H9 (cell line): ENCODE measurements around the gene NPNT. TPM values are rescaled to one million over a fixed set of nuclear protein-coding genes. Genes with fewer than 3 reads are reported as not detected.

Source experiments
- DNase-seq: peaks from one replicate; pipeline ENCODE4 v3.0.0-alpha.2; 2017
- H2AFZ ChIP-seq: one replicate; pipeline ENCODE4 v1.6.1; 2013; ENCODE audit warnings: mild to moderate bottlenecking, low read length, control low read depth, moderate library complexity
- H2AK5ac ChIP-seq: 2 replicates; pipeline ENCODE4 v1.6.1; 2013; ENCODE audit warnings: low read length, control low read depth, mixed read lengths; ENCODE audit not compliant: insufficient read length
- H2BK120ac ChIP-seq: one replicate; pipeline ENCODE4 v1.6.1; 2013; ENCODE audit warnings: low read depth, mild to moderate bottlenecking, low read length, control low read depth, inconsistent platforms; ENCODE audit not compliant: poor library complexity, severe bottlenecking
- H2BK12ac ChIP-seq: 2 replicates; pipeline ENCODE4 v1.6.1; 2013; ENCODE audit warnings: low read length, control low read depth, mixed read lengths, low read depth; ENCODE audit not compliant: insufficient read length
- H2BK15ac ChIP-seq: 2 replicates; pipeline ENCODE4 v1.6.1; 2013; ENCODE audit warnings: low read depth, low read length, control low read depth
- H2BK20ac ChIP-seq: one replicate; pipeline ENCODE4 v1.6.1; 2013; ENCODE audit warnings: low read depth, mild to moderate bottlenecking, low read length, control low read depth, inconsistent platforms; ENCODE audit not compliant: poor library complexity, severe bottlenecking
- H2BK5ac ChIP-seq: 2 replicates; pipeline ENCODE4 v1.6.1; 2013; ENCODE audit warnings: low read length, control low read depth, mixed read lengths; ENCODE audit not compliant: insufficient read length
- H3K14ac ChIP-seq: 2 replicates; pipeline ENCODE4 v1.6.1; 2013; ENCODE audit warnings: low read length, control low read depth; ENCODE audit not compliant: insufficient read depth
- H3K18ac ChIP-seq: 2 replicates; pipeline ENCODE4 v1.6.1; 2013; ENCODE audit warnings: low read depth, mild to moderate bottlenecking, mixed read lengths, low read length, control low read depth; ENCODE audit not compliant: insufficient read length
- H3K23ac ChIP-seq: 2 replicates; pipeline ENCODE4 v1.6.1; 2013; ENCODE audit warnings: low read length, control low read depth, mixed read lengths, low read depth; ENCODE audit not compliant: insufficient read length
- H3K23me2 ChIP-seq: 2 replicates; pipeline ENCODE4 v1.6.1; 2013; ENCODE audit warnings: low read depth, mild to moderate bottlenecking, mixed read lengths, low read length, control low read depth; ENCODE audit not compliant: insufficient read length, poor library complexity, severe bottlenecking
- H3K27ac ChIP-seq: 2 replicates; pipeline ENCODE4 v1.5.1; 2013; ENCODE audit warnings: low read length, control low read depth, mixed read lengths, low read depth; ENCODE audit not compliant: insufficient read length
- H3K27me3 ChIP-seq: 2 replicates; pipeline ENCODE4 v1.6.1; 2013; ENCODE audit warnings: low read length, control low read depth, inconsistent platforms; ENCODE audit not compliant: insufficient read depth
- H3K4ac ChIP-seq: 2 replicates; pipeline ENCODE4 v1.6.1; 2013; ENCODE audit warnings: low read depth, mild to moderate bottlenecking, control low read depth, inconsistent platforms, low read length, moderate library complexity
- H3K4me1 ChIP-seq: 2 replicates; pipeline ENCODE4 v1.6.1; 2013; ENCODE audit warnings: low read length, control low read depth, inconsistent platforms; ENCODE audit not compliant: insufficient read depth
- H3K4me2 ChIP-seq: 2 replicates; pipeline ENCODE4 v1.6.1; 2013; ENCODE audit warnings: low read length, control low read depth, mixed read lengths; ENCODE audit not compliant: insufficient read length, insufficient read depth
- H3K56ac ChIP-seq: 2 replicates; pipeline ENCODE4 v1.6.1; 2013; ENCODE audit warnings: low read depth, mild to moderate bottlenecking, mixed read lengths, low read length, control low read depth; ENCODE audit not compliant: insufficient read length
- H3K79me1 ChIP-seq: 2 replicates; pipeline ENCODE4 v1.6.1; 2013; ENCODE audit warnings: low read depth, mild to moderate bottlenecking, moderate library complexity, low read length, control low read depth, inconsistent platforms; ENCODE audit not compliant: insufficient read depth, poor library complexity, severe bottlenecking
- H3K79me2 ChIP-seq: 2 replicates; pipeline ENCODE4 v1.6.1; 2013; ENCODE audit warnings: low read length, control low read depth, inconsistent platforms; ENCODE audit not compliant: insufficient read depth
- H3K9ac ChIP-seq: 2 replicates; pipeline ENCODE4 v1.6.1; 2013; ENCODE audit warnings: low read length, control low read depth, mixed read lengths; ENCODE audit not compliant: insufficient read length; ENCODE audit errors: extremely low read depth
- H3K9me3 ChIP-seq: one replicate; pipeline ENCODE4 v1.6.1; 2013; ENCODE audit warnings: low read depth, low read length, inconsistent platforms; ENCODE audit not compliant: control insufficient read depth
- H3T11ph ChIP-seq: one replicate; pipeline ENCODE4 v1.6.1; 2013; ENCODE audit warnings: mild to moderate bottlenecking, low read length, control low read depth, inconsistent platforms
- H4K20me1 ChIP-seq: one replicate; pipeline ENCODE4 v1.6.1; 2013; ENCODE audit not compliant: control insufficient read depth, insufficient read length, insufficient read depth
- H4K5ac ChIP-seq: 2 replicates; pipeline ENCODE4 v1.6.1; 2013; ENCODE audit warnings: low read depth, mild to moderate bottlenecking, mixed read lengths, low read length, control low read depth; ENCODE audit not compliant: insufficient read length
- H4K8ac ChIP-seq: replicated peaks from 2 replicates; pipeline ENCODE4 v1.6.1; 2013; ENCODE audit warnings: low read length, control low read depth, mixed read lengths, low read depth; ENCODE audit not compliant: insufficient read length
- H4K91ac ChIP-seq: 2 replicates; pipeline ENCODE4 v1.6.1; 2013; ENCODE audit warnings: low read depth, mild to moderate bottlenecking, moderate library complexity, mixed read lengths, low read length, control low read depth; ENCODE audit not compliant: insufficient read length
- H3K27ac Mint-ChIP-seq, 3 experiments: 2 replicates in 2 of 3; 3 replicates in 1 of 3; pipeline ENCODE4 v1.8.0; 2020 to 2021; ENCODE audit warnings: mixed read lengths in 3 of 3, mild to moderate bottlenecking in 1 of 3, moderate library complexity in 1 of 3
- H3K27me3 Mint-ChIP-seq: 2 replicates; pipeline ENCODE4 v1.8.0; 2021; ENCODE audit warnings: low read depth, mild to moderate bottlenecking, moderate library complexity, mixed read lengths
- H3K36me3 Mint-ChIP-seq, 3 experiments: 2 replicates in 2 of 3; 3 replicates in 1 of 3; pipeline ENCODE4 v1.8.0; 2020 to 2021; ENCODE audit warnings: low read depth in 3 of 3, mixed read lengths in 3 of 3; ENCODE audit not compliant: insufficient read depth in 1 of 3
- H3K4me1 Mint-ChIP-seq, 2 experiments: 2 replicates each; pipeline ENCODE4 v1.8.0; 2020; ENCODE audit warnings: mixed read lengths in 2 of 2
- H3K4me3 Mint-ChIP-seq, 2 experiments: 2 replicates in 1 of 2; 3 replicates in 1 of 2; pipeline ENCODE4 v1.8.0; 2020 to 2021; ENCODE audit warnings: mild to moderate bottlenecking in 2 of 2, mixed read lengths in 2 of 2, moderate library complexity in 1 of 2
- H3K9me3 Mint-ChIP-seq, 2 experiments: 2 replicates in 1 of 2; 3 replicates in 1 of 2; pipeline ENCODE4 v1.8.0; 2020; ENCODE audit warnings: mild to moderate bottlenecking in 2 of 2, mixed read lengths in 2 of 2, moderate library complexity in 1 of 2
- CTCF ChIP-seq: fragments of 200-600 bp; sonication (generic); conservative IDR thresholded peaks from 3 replicates; pipeline ENCODE4 v1.8.0; 2021; ENCODE audit warnings: antibody characterized with exemption, mild to moderate bottlenecking
- WGBS: extraction: QIAGEN DNeasy Blood & Tissue Kit; methylation state at CpG from one replicate; pipeline ENCODE4 v1.1.7; 2013; ENCODE audit warnings: missing lambda C conversion rate, low lambda C conversion rate, mixed read lengths; ENCODE audit not compliant: insufficient read length; ENCODE audit errors: extremely low coverage; 5-methylcytosine and 5-hydroxymethylcytosine counted together
- total RNA-seq: library from RNA; stranded (reverse); gene quantifications from 2 replicates; pipeline ENCODE4 v1.2.1, GENCODE V29; 2021

NPNT gene
- total RNA-seq, 1 experiment from 2014 or later: 0.37 TPM

- H3K27me3 Mint-ChIP-seq: peaks cover 87% of the 10 kb centered on the region
- H2AK5ac ChIP-seq: no peak overlapping the region
- no peak overlapping the region for H3K56ac ChIP-seq
- H3K4ac ChIP-seq: no peak overlapping the region
- TF ChIP-seq CTCF: no peak
- no peak overlapping the region for H4K5ac ChIP-seq
- H2BK12ac ChIP-seq: no peak overlapping the region
- H2AFZ ChIP-seq: no peak overlapping the region
- no peaks in the 10 kb centered on the region for H3K9me3 ChIP-seq
- H2BK15ac ChIP-seq: no peak overlapping the region
- H3K4me1 Mint-ChIP-seq: peaks cover 13 to 21% of the 10 kb centered on the region in 2 experiments
- H2BK120ac ChIP-seq: no peak overlapping the region
- no peak overlapping the region for H3K18ac ChIP-seq
- H2BK20ac ChIP-seq: no peak overlapping the region
- H3K23me2 ChIP-seq: peaks cover 20% of the 10 kb centered on the region
- DNase-seq: no peak
- H3K27me3 ChIP-seq: peaks cover 27% of the 10 kb centered on the region; the same call in 1 of the 2 replicates
- no peak overlapping the region for H4K91ac ChIP-seq
- no peak overlapping the region for H3K27ac Mint-ChIP-seq
- no peak overlapping the region for H4K8ac ChIP-seq
- no peak overlapping the region for H2BK5ac ChIP-seq
- no peak overlapping the region for H3K23ac ChIP-seq
- H3K4me3 Mint-ChIP-seq: peak overlapping the region; percentile 67 to 83; a peak in 3 of 5 replicates
- H3K79me2 ChIP-seq: no peaks in the 10 kb centered on the region
- no peak overlapping the region for H3K27ac ChIP-seq
- no peaks in the 10 kb centered on the region for H3K36me3 Mint-ChIP-seq
- no peaks in the 10 kb centered on the region for H4K20me1 ChIP-seq
- peak overlapping the region; percentile 77 for H3K4me2 ChIP-seq
- H3K9ac ChIP-seq: no peak overlapping the region
- H3T11ph ChIP-seq: no peak overlapping the region
- no peak overlapping the region for H3K14ac ChIP-seq
- H3K9me3 Mint-ChIP-seq: no peaks in the 10 kb centered on the region; a peak in 1 of 5 replicates
- no CpG with 5 or more reads among the region's 3 CpGs for whole genome bisulfite sequencing
- no peaks in the 10 kb centered on the region for H3K4me1 ChIP-seq
- H3K79me1 ChIP-seq: no peaks in the 10 kb centered on the region
These were observed 1.9 kb downstream of the NPNT start for GRCh38 chr4:105896984-105897775.
